Breast epithelium (tissue), 4 donors: ENCODE results near the gene YES1. TPM values are rescaled to one million over a fixed set of nuclear protein-coding genes. Genes with fewer than 3 reads are reported as not detected.

Source experiments
- DNase-seq, 2 donors: peaks; one replicate each; pipeline ENCODE4 v3.0.0-alpha.2; 2019; ENCODE audit warnings: low spot score in 2 of 2
- H3K27ac ChIP-seq, 2 donors: fragments of 200-600 bp; sonication (generic) in 1 of 2; one replicate each; pipeline ENCODE4 v1.5.1; 2016 to 2019; ENCODE audit warnings: mild to moderate bottlenecking in 1 of 2
- H3K27me3 ChIP-seq, 2 donors: fragments of 200-600 bp; sonication (generic) in 1 of 2; one replicate each; pipeline versions ENCODE4 v1.5.1 to v1.6.0; 2017 to 2019; ENCODE audit warnings: control low read depth in 1 of 2, mild to moderate bottlenecking in 1 of 2
- H3K36me3 ChIP-seq: fragments of 200-600 bp; one replicate; pipeline ENCODE4 v1.5.1; 2019
- H3K4me1 ChIP-seq, 2 donors: fragments of 200-600 bp; sonication (generic); one replicate each; pipeline ENCODE4 v1.5.1; 2016 to 2019; ENCODE audit warnings: control low read depth in 1 of 2
- H3K4me3 ChIP-seq, 3 donors: fragments of 200-600 bp; sonication (generic); 1 replicate in 2 of 3; 2 replicates in 1 of 3; pipeline ENCODE4 v1.5.1; 2016 to 2019; ENCODE audit warnings: mild to moderate bottlenecking in 3 of 3, moderate library complexity in 2 of 3
- H3K9me3 ChIP-seq, 2 donors: fragments of 200-600 bp; sonication (generic) in 1 of 2; one replicate each; pipeline ENCODE4 v1.5.1; 2016 to 2019; ENCODE audit warnings: control low read depth in 1 of 2
- CTCF ChIP-seq, 3 donors: fragments of 450-650 bp; IDR thresholded peaks; one replicate each; pipeline ENCODE4 v1.5.1; 2016 to 2017; ENCODE audit warnings: antibody characterized with exemption in 3 of 3, mild to moderate bottlenecking in 3 of 3, moderate library complexity in 3 of 3
- POLR2A ChIP-seq: fragments of 450-650 bp; IDR thresholded peaks from one replicate; pipeline ENCODE4 v1.6.1; 2016; ENCODE audit warnings: antibody characterized with exemption, mild to moderate bottlenecking, moderate library complexity
- POLR2AphosphoS5 ChIP-seq, 3 donors: sonication (generic); formaldehyde crosslinking; IDR thresholded peaks; one replicate each; pipeline ENCODE4 v1.6.1; 2017; ENCODE audit warnings: antibody characterized with exemption in 3 of 3
- intact Hi-C: fragments of 100-400 bp; cut with DNase I; formaldehyde crosslinking; loops from one replicate; pipeline ENCODE4 v1.15.1; 2023; ENCODE audit warnings: low total_unique reads
- total RNA-seq, 3 donors: library from RNA; depleted of rRNA; stranded (reverse); fragments of >200 nt; gene quantifications; one replicate each; pipeline ENCODE4 v1.1.0, GENCODE V29; 2016

YES1 gene
- total RNA-seq, 3 donors from 2014 or later = 108 to 150 (median 136) TPM

DNA sequence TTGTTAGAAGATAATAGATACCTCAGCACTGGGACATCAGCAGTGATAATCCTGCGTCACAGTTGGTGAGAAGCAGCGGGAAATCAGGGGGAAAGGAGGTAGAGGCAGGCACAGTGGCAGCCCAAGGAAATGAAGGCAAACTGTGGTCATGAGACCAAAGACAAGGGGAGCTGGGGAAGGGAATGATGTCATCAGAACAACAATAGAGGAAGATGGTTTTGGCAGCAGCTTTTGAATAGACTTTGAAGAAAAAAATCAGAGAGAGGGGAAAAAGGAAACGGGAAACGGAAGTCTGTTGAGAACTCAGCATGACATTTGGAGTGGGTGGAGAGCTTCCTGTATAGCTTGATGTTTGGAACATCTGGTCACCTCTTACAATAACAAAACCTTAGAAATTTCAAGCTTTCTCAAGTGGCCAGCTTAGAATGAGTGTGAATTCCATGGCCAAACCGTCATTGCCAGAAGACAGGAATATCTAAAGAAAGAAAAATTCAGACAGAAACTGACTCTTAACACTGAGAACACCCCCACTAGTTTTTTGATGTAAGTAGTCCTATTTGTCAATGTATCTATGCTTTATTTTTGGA lies 18.4 kb upstream of the YES1 start:
- no peaks in the 10 kb centered on the region for H3K27me3 ChIP-seq
- no peaks in the 10 kb centered on the region for H3K36me3 ChIP-seq
- TF ChIP-seq POLR2A = no peak
- no peak for TF ChIP-seq POLR2AphosphoS5 (IDR thresholded peaks at IDR 0.05)
- no peak for TF ChIP-seq CTCF (IDR thresholded peaks at IDR 0.05)
- no peak overlapping the region for H3K27ac ChIP-seq
- no peak for DNase-seq
- intact Hi-C loops = no loop called here
- H3K4me3 ChIP-seq = no peak overlapping the region
- no peaks in the 10 kb centered on the region for H3K9me3 ChIP-seq
- H3K4me1 ChIP-seq = no peaks in the 10 kb centered on the region

DNA sequence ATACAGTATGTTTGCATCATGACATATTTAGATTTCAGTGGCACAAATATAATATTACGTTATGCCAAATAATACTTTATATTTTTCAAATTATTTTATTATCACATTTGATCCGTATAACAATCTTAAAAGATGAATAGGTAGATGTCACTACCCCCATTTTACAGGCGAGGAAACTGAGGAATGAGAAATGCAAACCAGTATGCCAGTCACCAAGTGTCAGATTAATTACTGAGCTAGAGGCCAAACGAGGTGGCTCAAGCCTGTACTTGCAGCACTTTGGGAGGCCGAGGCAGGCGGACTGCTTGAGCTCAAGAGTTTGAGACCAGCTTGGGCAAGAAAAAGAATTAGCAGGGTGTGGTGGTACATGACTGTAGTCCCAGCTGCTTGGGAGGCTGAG lies 17.4 kb upstream of the YES1 start:
- Histone ChIP-seq H3K4me3 (no peak overlapping the region), H3K27me3 (no peaks in the 10 kb centered on the region), H3K36me3 (no peaks in the 10 kb centered on the region), H3K9me3 (no peaks in the 10 kb centered on the region), H3K4me1 (no peaks in the 10 kb centered on the region), H3K27ac (no peak overlapping the region)
- no peak for DNase-seq
- TF ChIP-seq POLR2A (no peak), CTCF (IDR thresholded peaks at IDR 0.05) (no peak), POLR2AphosphoS5 (IDR thresholded peaks at IDR 0.05) (no peak)
- intact Hi-C loops = no loop called here

GRCh38 chr18:827093-827677 lies 15.1 kb upstream of the YES1 start:
- TF ChIP-seq POLR2A (no peak), POLR2AphosphoS5 (IDR thresholded peaks at IDR 0.05) (no peak), CTCF (IDR thresholded peaks at IDR 0.05) (no peak)
- H3K36me3 ChIP-seq = no peaks in the 10 kb centered on the region
- H3K4me3 ChIP-seq = no peak overlapping the region
- no peaks in the 10 kb centered on the region for H3K4me1 ChIP-seq
- H3K9me3 ChIP-seq = no peaks in the 10 kb centered on the region
- H3K27me3 ChIP-seq = no peaks in the 10 kb centered on the region
- DNase-seq = no peak
- H3K27ac ChIP-seq = no peak overlapping the region
- intact Hi-C loops = no loop called here

- no peak overlapping the region for H3K4me3 ChIP-seq
- H3K36me3 ChIP-seq = no peaks in the 10 kb centered on the region
- no peaks in the 10 kb centered on the region for H3K9me3 ChIP-seq
- H3K27me3 ChIP-seq = no peaks in the 10 kb centered on the region
- no peaks in the 10 kb centered on the region for H3K4me1 ChIP-seq
- intact Hi-C loops = no loop called here
- TF ChIP-seq POLR2AphosphoS5 (IDR thresholded peaks at IDR 0.05) = no peak
- no peak for TF ChIP-seq CTCF (IDR thresholded peaks at IDR 0.05)
- no peak for TF ChIP-seq POLR2A
- H3K27ac ChIP-seq = no peak overlapping the region
- DNase-seq = no peak
Measured at GRCh38 chr18:825891-826585, 14.0 kb upstream of the YES1 start.

- Histone ChIP-seq H3K27me3 (no peaks in the 10 kb centered on the region), H3K4me3 (no peak overlapping the region), H3K9me3 (no peaks in the 10 kb centered on the region), H3K27ac (no peak overlapping the region), H3K36me3 (no peaks in the 10 kb centered on the region), H3K4me1 (no peaks in the 10 kb centered on the region)
- intact Hi-C loops = no loop called here
- TF ChIP-seq CTCF (IDR thresholded peaks at IDR 0.05) (no peak), POLR2A (no peak), POLR2AphosphoS5 (IDR thresholded peaks at IDR 0.05) (no peak)
- DNase-seq = no peak
Measured at GRCh38 chr18:824179-824578, 12.1 kb upstream of the YES1 start.
